NCI-H1105 (cell line): ENCODE data around the gene MFAP1.

ENCODE experiments used
- DNase-seq: peaks from one replicate; lab custom pipeline; 2025; lab: John Stamatoyannopoulos, UW

MFAP1 gene

DNA sequence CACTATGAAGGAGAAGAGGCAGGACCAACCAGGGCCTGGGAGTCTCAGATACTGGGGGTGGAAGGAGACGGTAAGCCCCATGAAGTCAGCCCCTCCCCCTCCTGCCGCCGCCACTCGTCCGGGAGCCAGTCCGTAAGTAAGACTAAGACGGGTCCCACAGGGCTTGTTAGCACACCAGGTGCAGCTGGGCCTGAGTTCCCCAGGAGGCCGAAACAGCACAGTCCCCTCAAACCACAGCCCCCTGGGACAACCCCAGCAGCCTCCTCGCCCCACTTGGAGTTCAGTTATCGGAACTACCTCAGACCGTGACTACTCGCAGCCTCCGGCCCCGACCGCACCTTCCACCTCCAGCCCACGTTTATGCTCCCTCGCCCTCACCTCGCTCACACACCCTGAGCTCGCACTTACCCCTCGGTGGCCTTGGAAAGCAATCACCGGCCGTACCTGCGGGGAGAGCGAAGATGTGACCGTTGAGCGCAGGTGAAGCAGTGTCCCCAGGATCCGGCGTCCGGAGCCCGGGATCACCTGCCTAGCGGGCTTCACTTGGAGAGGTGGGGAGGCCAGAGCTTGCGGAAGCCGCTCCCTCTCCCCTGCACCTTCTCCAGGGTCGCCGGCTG lies 48.3 kb downstream of the MFAP1 start:
- DNase-seq = no peak

DNA sequence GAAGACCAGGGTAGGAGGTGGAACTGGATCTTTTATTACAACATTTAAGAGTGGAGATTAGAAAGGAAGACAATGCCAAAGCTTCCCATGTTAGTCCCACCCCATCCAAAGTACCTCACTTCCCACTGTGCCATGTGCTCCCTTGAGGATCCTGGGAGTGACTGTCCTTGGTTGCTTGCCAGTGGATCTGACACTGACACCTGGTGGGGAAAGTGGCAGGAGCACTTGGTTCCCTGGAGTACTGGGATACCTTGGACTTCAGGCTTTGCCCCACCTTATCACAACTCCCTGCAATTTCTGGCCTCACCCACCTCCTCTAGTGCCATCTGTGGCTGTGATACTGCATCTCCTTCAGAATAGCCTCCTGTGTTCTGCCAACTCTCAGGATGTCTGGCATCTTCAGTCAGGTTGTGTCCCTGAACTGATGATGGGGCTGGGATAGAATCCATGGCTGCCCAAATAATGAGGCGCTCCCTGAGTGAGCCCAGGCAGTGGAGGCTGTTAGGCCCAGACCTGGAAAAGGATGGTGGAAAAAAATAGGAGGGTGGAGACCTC lies 49.0 kb downstream of the MFAP1 start:
- DNase-seq = peak; percentile 50

DNA sequence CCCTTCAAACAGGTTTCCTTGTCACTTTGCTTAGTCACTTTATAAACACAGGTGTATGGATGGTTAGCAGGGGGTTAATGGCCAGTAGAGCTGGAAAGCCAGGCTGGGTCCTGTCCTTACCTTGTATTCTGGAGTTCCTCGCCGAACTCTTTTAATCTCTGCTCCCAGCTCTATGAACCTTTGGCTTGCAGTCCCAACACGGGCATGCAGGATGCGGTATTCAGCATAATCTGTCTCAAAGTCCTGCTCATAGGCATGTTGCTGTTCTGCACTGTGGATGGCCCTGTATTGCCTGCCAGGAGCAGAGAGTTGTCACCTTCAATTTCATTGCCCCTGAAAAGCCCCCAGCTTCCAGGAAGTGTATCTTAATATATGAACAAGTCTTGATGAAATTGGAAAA lies 50.4 kb downstream of the MFAP1 start:
- DNase-seq = no peak

DNA sequence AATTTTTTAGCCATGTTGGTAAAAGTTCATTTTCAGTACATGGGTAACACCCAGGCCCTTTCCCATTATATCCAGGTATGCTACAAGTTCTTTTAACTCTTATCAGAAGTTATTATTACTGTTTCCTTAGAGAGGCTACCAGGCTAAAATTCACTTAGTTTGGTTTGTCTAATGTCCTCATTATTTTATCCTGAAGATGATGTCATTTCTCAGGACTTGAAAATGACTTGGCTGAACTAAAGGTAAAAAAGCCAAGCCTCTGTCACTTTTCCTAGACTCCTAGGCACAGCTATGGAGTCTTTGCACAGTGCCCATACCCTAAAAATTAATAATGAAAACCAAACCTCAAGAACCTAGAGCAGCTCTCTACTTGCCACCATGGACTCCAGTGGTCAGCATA lies 51.9 kb downstream of the MFAP1 start:
- DNase-seq = no peak

DNA sequence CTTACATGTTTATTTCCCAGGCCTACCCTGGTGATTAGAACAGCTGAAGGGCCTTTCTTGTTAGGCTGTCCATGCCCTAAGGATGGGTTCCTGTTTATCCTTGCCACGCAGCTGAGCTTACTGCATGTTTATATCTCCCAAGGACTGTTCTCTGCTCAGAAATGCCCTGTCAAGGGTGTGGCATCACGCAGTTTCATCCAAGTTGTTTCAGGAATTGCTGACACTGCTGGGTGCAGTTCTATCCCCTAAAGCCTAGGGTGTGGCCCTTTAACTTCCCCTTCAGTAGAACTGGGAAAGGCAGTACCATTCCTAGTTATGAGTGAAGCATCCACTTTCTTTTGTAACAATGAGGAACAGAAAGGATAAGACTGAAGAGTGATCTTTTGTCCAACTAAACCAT lies 52.7 kb downstream of the MFAP1 start:
- DNase-seq = no peak

DNA sequence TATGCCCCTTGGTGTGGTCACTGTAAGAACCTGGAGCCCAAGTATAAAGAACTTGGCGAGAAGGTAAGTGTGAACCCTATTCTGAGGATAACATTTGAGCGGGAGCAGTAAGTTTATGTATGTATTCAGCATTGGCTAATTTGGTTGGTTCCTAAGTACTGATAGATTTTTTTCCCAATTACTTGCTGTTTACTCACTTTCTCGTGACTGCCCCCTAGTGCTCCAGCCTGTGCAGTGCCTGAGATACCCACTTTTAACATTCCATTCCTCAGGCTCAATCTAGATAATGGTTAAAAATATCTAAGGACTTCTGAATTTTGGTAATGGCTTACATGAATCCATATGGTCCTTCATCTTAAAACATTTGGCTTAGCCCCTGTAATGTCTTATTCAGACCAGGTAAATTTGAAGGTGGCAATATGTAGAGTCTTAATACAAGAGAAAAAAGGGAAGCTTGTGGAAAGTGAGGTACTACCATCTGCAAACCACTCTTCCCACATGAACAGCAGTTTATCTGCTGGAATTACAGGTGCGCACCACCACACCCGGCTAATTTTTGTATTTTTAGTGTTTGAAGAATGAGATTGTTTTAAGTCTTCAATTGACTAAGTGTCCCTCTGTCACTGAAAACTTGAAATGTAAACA lies 54.8 kb downstream of the MFAP1 start:
- DNase-seq = no peak

DNA sequence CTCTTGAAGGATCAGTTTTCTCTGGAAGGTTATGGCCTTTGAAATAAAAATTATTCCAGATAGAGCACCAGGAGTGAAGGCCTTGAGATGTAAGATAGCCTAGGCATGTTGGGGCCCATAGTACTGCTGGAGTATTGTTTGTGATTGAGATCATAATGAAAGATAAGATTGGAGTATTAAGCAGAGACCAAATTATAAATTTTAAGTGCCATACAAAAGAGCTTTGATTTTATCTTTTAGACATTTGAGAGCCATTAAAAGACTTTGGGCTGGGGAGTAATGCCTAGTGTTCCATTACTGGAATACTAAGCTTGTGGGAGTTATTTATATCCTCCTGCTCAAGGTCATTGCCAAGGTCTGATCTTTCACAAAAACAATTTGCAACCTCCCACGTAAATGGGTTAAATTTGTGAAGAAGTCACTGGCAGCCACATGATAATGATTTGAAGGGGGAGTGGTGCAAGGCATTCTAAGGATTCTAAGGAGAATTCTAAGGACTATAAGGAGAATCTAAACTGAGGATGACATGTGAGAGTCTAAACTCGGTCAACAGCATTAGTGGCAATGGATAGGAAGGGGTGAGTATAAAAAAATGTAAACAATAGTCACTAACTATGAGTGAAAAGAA lies 60.6 kb downstream of the MFAP1 start:
- no peak for DNase-seq

DNA sequence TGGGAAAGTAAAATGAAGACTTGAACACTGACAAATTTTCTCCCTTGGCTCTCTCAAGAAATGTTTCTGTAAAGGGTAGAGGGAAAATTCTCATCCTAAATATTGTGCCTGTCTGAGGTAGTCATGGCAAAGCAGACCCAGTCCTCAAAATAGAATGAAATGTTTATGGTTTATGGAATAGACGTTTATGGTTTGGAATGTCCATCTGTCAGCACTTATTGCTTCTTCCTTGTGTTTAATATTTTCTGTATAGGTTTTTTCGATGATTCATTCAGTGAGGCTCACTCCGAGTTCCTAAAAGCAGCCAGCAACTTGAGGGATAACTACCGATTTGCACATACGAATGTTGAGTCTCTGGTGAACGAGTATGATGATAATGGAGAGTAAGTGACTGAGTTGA lies 61.7 kb downstream of the MFAP1 start:
- no peak for DNase-seq
